ENCODE results near the gene KLHDC7B. TPM values are rescaled to one million over a fixed set of nuclear protein-coding genes. Genes with fewer than 3 reads are reported as not detected.

Gene KLHDC7B
- total and polyA plus RNA-seq, 12 donors: 0.06 to 0.69 (median 0.19) TPM; not detected in 2

DNA sequence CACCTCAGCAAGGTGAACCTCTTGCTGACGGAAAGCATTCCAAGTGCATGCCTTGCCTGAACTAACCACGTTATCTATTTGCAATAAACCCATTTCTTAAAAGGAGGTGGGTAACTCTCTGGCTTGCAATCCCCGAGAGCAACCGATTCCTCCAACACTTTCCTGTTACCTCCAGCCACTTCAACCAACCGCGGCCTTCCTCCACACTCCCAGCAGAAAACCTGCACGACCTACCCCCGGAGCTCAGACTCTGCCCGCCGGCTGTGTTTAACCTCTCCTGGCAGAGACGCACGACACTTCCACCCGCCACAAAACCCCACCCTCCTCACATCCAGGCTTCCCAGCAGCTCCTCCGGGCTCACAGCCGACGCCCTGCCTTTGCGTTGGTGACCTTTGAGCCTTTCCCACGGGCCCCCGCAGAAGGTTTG lies 21.0 kb upstream of the KLHDC7B start:
- peaks cover 0 to 32% of the 10 kb centered on the region in 2 donors for H3K36me3 ChIP-seq (replicated peaks in 1 of 2)
- 4 to 13% (median 6%) methylated on average over 14 to 19 of the region's 19 CpGs for WGBS, 4 donors
- H3K9me3 ChIP-seq (replicated peaks in 1 of 3): no peaks in the 10 kb centered on the region
- peaks cover 20 to 23% of the 10 kb centered on the region in 2 donors for H3K4me1 ChIP-seq (replicated peaks in 1 of 2)
- DNase-seq: no peak
- H3K4me3 ChIP-seq: peak overlapping the region in 3 of 4 donors; percentile 51 to 83 (median 53)
- no peak for TF ChIP-seq POLR2A (IDR thresholded peaks at IDR 0.05)
- TF ChIP-seq, protein P1, sequence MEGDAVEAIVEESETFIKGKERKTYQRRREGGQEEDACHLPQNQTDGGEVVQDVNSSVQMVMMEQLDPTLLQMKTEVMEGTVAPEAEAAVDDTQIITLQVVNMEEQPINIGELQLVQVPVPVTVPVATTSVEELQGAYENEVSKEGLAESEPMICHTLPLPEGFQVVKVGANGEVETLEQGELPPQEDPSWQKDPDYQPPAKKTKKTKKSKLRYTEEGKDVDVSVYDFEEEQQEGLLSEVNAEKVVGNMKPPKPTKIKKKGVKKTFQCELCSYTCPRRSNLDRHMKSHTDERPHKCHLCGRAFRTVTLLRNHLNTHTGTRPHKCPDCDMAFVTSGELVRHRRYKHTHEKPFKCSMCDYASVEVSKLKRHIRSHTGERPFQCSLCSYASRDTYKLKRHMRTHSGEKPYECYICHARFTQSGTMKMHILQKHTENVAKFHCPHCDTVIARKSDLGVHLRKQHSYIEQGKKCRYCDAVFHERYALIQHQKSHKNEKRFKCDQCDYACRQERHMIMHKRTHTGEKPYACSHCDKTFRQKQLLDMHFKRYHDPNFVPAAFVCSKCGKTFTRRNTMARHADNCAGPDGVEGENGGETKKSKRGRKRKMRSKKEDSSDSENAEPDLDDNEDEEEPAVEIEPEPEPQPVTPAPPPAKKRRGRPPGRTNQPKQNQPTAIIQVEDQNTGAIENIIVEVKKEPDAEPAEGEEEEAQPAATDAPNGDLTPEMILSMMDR (IDR thresholded peaks at IDR 0.05): no peak
- H3K27me3 ChIP-seq: no peaks in the 10 kb centered on the region
- intact Hi-C loops (cut with DNase I): no loop called here
- H3K27ac ChIP-seq: peak overlapping the region; percentile 29 to 97 (median 89)

DNA sequence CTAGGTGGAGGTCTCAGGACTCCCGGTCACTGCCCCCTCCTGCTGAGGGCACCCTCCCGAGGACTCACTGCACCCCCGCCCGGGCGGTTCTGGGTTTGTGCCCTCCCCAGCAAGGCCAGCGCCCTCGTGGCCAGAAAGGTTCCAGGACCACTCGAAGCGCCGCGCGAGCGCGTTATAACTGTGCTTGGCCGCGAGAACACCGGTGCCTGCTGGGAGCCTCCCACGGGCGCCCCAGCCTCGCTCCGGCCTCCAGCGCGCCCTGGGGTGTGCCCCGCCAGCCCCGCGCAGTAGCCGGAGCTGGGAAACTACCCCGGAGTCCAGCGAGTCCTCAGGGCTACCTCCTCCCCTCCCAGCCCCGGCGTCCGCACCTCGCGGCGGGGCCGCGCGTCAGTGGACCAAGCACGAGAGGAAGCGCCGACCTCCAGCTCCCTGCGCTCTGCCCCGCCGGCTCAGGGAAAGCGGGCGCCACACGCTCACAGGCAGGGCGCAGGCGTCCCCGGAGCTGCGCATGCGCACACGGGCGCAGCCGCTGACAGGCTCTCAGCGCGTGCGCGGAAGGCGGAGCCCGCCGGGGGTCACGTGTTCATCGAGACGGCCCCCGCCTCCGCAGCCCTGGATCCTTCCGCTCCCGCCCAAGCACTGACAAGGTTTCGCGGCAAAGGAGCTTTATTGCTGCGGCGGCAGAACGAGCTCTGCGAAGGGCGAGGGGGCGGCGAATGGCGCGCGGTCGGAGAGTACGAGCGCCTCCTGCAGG lies 20.4 kb upstream of the KLHDC7B start, which contains the start of gene SCO2:
Gene SCO2, minus strand, starts transcription at position 495 of the 754 bp plus-strand sequence. CDS start 1,187 bp downstream, outside the sequence.
- no peaks in the 10 kb centered on the region for H3K27me3 ChIP-seq
- peak within 1 kb of the TSS; percentile 26 to 83 (median 52) for H3K4me3 ChIP-seq
- peak; percentile 57 to 76 for TF ChIP-seq POLR2A (IDR thresholded peaks at IDR 0.05)
- TF ChIP-seq, protein P1 (IDR thresholded peaks at IDR 0.05): peak in 3 of 6 experiments; percentile 27 to 62 (median 33)
- H3K9me3 ChIP-seq (replicated peaks in 1 of 3): no peaks in the 10 kb centered on the region
- H3K36me3 ChIP-seq (replicated peaks in 1 of 2): peaks cover 0 to 32% of the 10 kb centered on the region in 2 donors
- peak; percentile 96 to 98 (median 97) for DNase-seq
- H3K27ac ChIP-seq: peak within 1 kb of the TSS; percentile 29 to 97 (median 89)
- H3K4me1 ChIP-seq (replicated peaks in 1 of 2): peaks cover 23 to 25% of the 10 kb centered on the region in 2 donors
- intact Hi-C loops (cut with DNase I): no loop called here
- 0 to 1% (median 0%) methylated on average over 1 to 84 of the region's 84 CpGs for WGBS, 4 donors

DNA sequence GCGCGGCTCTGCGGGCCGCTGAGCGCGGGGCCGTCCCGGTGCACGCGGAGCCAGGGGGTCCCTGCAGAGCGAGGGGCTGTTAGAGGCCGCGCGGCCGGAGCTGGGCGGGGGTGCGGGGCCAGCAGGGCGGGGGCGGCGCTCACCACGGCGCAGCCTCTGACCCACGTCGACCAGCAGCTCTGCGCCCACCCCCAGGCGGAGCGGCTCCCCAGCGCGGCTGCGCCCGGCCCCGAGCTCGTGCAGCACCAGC lies 19.9 kb upstream of the KLHDC7B start:
- TF ChIP-seq, protein P1 (IDR thresholded peaks at IDR 0.05): peak in 1 of 6 experiments; percentile 43
- TF ChIP-seq POLR2A (IDR thresholded peaks at IDR 0.05): no peak
- H3K4me3 ChIP-seq: peak overlapping the region in 3 of 4 donors; percentile 26 to 83 (median 51)
- H3K27ac ChIP-seq: peak overlapping the region; percentile 29 to 97 (median 89)
- DNase-seq: no peak
- intact Hi-C loops (cut with DNase I): no loop called here
- no peaks in the 10 kb centered on the region for H3K9me3 ChIP-seq (replicated peaks in 1 of 3)
- H3K4me1 ChIP-seq (replicated peaks in 1 of 2): peaks cover 23 to 30% of the 10 kb centered on the region in 2 donors
- 1% methylated on average over 17 to 33 of the region's 33 CpGs; no CpG with 5 or more reads in 2 of the 4 donors for WGBS, 4 donors
- peaks cover 0 to 29% of the 10 kb centered on the region in 2 donors for H3K36me3 ChIP-seq (replicated peaks in 1 of 2)
- no peaks in the 10 kb centered on the region for H3K27me3 ChIP-seq

DNA sequence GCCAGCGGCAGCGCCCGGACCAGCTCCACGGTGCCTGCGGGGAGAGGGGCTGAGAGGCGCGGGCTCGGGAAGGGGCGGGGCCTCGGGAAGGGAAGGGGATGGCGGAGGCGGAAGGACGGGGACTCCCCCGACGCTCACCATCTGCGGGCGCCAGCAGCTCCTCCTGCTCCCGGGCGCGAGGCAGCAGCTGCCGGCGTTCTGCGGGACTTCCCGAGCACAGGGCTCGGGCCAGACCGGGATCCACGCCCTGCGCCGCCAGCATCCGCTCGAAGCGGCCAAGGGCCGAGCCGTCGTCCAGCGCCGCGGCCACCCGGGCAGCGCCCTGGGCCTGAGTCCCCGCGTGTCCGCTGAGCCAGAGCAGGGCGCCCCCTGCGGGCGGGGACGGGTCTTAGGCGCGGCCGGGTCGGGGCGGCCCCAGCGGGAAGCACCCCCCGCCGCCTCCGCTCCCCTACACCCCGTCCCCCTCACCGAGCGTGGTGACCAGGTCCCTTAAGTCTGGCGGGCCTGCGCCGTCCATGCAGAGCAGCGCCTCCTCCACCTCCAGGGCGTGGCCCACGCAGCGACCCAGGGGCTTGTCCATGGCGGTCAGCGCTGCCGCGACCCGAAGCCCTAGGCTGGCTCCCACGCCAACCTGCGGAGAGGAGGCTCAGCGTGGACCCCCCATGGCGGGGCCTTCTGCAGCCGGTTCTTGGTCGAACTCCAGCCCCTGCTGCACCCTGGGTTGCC lies 19.4 kb upstream of the KLHDC7B start:
- peak overlapping the region in 3 of 4 donors; percentile 26 to 83 (median 51) for H3K4me3 ChIP-seq
- no peaks in the 10 kb centered on the region for H3K9me3 ChIP-seq (replicated peaks in 1 of 3)
- H3K36me3 ChIP-seq (replicated peaks in 1 of 2): peaks cover 0 to 26% of the 10 kb centered on the region in 2 donors
- intact Hi-C loops (cut with DNase I): no loop called here
- peak; percentile 4 to 27 for TF ChIP-seq POLR2A (IDR thresholded peaks at IDR 0.05)
- TF ChIP-seq, protein P1 (IDR thresholded peaks at IDR 0.05): peak in 5 of 6 experiments; percentile 35 to 66 (median 47)
- 0 to 5% (median 3%) methylated on average over 2 to 77 of the region's 77 CpGs for WGBS, 4 donors
- H3K27ac ChIP-seq: peak overlapping the region; percentile 29 to 97 (median 89)
- H3K4me1 ChIP-seq (replicated peaks in 1 of 2): peaks cover 28 to 35% of the 10 kb centered on the region in 2 donors
- no peaks in the 10 kb centered on the region for H3K27me3 ChIP-seq
- peak; percentile 71 to 85 (median 80) for DNase-seq

All from adrenal gland (tissue), 12 donors.